Left lung (tissue), 10 donors: ENCODE measurements around the gene ANXA3. TPM values are rescaled to one million over a fixed set of nuclear protein-coding genes. Genes with fewer than 3 reads are reported as not detected.

Experiments
- ATAC-seq: fragments of 200-7000 bp; cut with Tn5 transposase; one replicate; pipeline ENCODE4 v1.9.1; 2020; ENCODE audit warnings: moderate library complexity
- DNase-seq, 4 donors: peaks; one replicate each; pipeline ENCODE4 v3.0.0-alpha.2; 2013 to 2020
- H3K27ac ChIP-seq, 2 donors: fragments of 200-600 bp; sonication (generic) in 1 of 2; one replicate each; pipeline versions ENCODE4 v1.5.0 to v1.8.0; 2020 to 2021
- H3K27me3 ChIP-seq, 2 donors: fragments of 200-600 bp; sonication (generic) in 1 of 2; one replicate each; pipeline versions ENCODE4 v1.5.0 to v1.8.0; 2020 to 2021
- H3K36me3 ChIP-seq, 2 donors: fragments of 200-600 bp; sonication (generic) in 1 of 2; one replicate each; pipeline versions ENCODE4 v1.5.0 to v1.8.0; 2020 to 2021
- H3K4me1 ChIP-seq, 2 donors: fragments of 200-600 bp; one replicate each; pipeline ENCODE4 v1.8.0; 2021
- H3K4me3 ChIP-seq, 2 donors: fragments of 200-600 bp; sonication (generic) in 1 of 2; one replicate each; pipeline versions ENCODE4 v1.5.0 to v1.8.0; 2020 to 2021; ENCODE audit warnings: mild to moderate bottlenecking in 1 of 2
- H3K9me3 ChIP-seq, 2 donors: fragments of 200-600 bp; sonication (generic) in 1 of 2; one replicate each; pipeline versions ENCODE4 v1.5.0 to v1.8.0; 2020 to 2021
- intact Hi-C, 2 donors: fragments of 100-400 bp; cut with DNase I; formaldehyde crosslinking; loops; one replicate each; pipeline versions ENCODE4 v1.11.2 to v1.14.2; 2022
- polyA plus RNA-seq, 6 donors: library from polyadenylated mRNA; unstranded; fragments of 120-200 nt; gene quantifications; one replicate each; pipeline ENCODE4 v1.2.1, GENCODE V29; 2013; ENCODE audit not compliant: insufficient read length in 6 of 6
- total RNA-seq, 2 donors: library from RNA; stranded (reverse); fragmentation: NEBNext Ultra II Directional; extraction: Animal tissue kit (Norgen Biotek cat#: 25700); gene quantifications; one replicate each; pipeline ENCODE4 v1.2.1, GENCODE V29; 2021
- TF ChIP-seq, protein P1 (sequence below), 2 donors: fragments of 200-600 bp; sonication (generic) in 1 of 2; IDR thresholded peaks; one replicate each; pipeline versions ENCODE4 v1.5.0 to v1.8.0; 2021; ENCODE audit warnings: antibody characterized with exemption in 2 of 2
- donor health status: DM: no; HTN: yes; CAD: no.
- donor health status: DM: no; HTN: no; CAD: no.

Gene ANXA3
- total and polyA plus RNA-seq, 8 donors = 70.4 to 159 (median 112) TPM

DNA sequence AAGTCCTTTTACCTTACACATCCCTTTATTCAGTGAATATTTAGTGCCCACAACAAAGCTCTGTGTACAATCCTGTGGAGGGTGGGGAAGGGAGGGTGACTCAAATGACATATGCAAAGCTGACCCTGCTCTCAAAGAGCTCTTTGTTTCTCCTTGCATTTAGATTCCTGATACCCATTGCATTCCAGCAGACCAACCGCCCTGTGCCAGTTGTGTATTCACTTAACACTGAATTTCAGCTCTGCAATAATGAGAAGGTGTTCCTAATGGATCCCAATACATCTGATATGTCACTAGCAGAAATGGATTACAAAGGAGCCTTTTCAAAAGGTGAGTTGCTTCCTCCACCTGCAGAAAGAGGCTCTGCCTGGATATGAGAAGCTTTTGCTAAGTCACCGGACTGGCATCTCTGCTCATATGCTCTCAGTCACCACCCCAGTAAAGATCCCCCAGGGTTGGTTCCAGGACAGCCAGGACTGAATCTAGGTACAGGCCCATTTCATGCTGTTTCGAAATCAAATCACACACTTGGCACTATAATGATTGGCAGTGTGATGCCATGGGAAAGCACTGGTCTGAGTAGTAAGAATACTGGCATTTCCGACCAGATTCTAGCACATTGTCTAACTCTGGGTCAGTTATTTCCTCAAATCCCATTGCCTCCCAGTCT is 17.1 kb upstream of the ANXA3 start:
- Histone ChIP-seq H3K4me3 (no peak overlapping the region), H3K36me3 (no peaks in the 10 kb centered on the region), H3K27me3 (no peaks in the 10 kb centered on the region), H3K4me1 (no peaks in the 10 kb centered on the region), H3K9me3 (no peaks in the 10 kb centered on the region), H3K27ac (peak overlapping the region in 1 of 2 donors; percentile 60)
- no peak for DNase-seq
- ATAC-seq = no peak
- TF ChIP-seq, protein P1, sequence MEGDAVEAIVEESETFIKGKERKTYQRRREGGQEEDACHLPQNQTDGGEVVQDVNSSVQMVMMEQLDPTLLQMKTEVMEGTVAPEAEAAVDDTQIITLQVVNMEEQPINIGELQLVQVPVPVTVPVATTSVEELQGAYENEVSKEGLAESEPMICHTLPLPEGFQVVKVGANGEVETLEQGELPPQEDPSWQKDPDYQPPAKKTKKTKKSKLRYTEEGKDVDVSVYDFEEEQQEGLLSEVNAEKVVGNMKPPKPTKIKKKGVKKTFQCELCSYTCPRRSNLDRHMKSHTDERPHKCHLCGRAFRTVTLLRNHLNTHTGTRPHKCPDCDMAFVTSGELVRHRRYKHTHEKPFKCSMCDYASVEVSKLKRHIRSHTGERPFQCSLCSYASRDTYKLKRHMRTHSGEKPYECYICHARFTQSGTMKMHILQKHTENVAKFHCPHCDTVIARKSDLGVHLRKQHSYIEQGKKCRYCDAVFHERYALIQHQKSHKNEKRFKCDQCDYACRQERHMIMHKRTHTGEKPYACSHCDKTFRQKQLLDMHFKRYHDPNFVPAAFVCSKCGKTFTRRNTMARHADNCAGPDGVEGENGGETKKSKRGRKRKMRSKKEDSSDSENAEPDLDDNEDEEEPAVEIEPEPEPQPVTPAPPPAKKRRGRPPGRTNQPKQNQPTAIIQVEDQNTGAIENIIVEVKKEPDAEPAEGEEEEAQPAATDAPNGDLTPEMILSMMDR (IDR thresholded peaks at IDR 0.05) = no peak
- intact Hi-C loops = no loop called here

DNA sequence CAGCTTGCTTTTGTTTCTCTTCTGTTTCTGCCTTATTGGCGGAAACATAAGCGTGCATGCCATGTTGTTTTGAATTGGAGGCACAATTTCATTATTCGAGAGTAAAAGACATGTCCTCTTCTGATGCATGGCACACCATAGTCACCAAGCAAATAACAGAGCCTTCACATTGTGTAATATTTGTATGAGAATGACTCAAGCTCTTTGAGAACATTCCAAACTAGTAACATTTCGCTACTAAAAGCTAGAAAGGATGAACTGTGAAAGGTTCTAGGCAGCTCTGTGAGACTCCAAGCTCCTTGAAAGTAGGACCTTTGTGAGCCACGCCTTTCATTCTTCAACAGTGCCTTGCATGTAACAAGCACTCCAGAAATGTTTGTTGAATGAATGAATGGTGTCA is 9.2 kb upstream of the ANXA3 start:
- ATAC-seq (peak; percentile 75), DNase-seq (no peak)
- no peak overlapping the region for H3K27ac ChIP-seq
- no peaks in the 10 kb centered on the region for H3K27me3 ChIP-seq
- TF ChIP-seq, protein P1 (IDR thresholded peaks at IDR 0.05) = no peak
- H3K4me3 ChIP-seq = no peak overlapping the region
- H3K36me3 ChIP-seq = no peaks in the 10 kb centered on the region
- no peaks in the 10 kb centered on the region for H3K9me3 ChIP-seq
- peaks cover 0 to 4% of the 10 kb centered on the region in 2 donors for H3K4me1 ChIP-seq
- intact Hi-C loops = no loop called here

DNA sequence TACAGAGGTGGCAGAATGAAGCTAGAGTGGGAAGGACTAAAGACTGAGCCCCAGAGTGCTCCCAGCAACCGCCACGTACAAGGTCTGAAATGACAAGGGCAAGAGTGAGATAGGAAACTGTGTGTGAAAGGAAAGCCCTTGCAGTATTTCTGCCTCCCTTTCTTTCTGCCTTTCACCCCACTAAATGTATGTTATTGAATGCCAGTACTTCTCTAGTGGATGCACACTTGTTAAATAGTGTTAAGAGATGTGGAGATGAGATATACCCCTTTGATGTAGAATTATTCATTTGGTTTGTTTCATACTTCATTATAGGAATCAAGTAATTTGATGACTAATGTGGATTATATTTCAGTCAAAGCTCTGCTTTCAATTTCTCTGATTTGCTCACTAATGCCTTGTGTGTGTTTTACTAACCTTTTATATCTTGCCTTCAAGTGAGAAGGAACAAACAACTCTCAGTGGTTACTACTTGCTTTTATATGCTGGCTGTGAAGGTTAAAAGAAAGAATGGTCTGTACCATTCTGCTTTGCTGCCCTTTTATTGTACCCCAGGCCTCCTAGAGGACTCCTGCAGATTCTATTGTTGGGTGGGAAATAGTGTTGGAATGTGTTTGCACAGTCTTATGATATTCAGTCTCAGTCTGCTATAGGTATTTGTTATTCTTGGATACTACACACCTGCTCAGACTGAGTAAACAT is 8.0 kb upstream of the ANXA3 start:
- intact Hi-C loops = no loop called here
- H3K9me3 ChIP-seq = no peaks in the 10 kb centered on the region
- no peak overlapping the region for H3K27ac ChIP-seq
- ATAC-seq (peak; percentile 52), DNase-seq (no peak)
- H3K36me3 ChIP-seq = no peaks in the 10 kb centered on the region
- no peak overlapping the region for H3K4me3 ChIP-seq
- H3K4me1 ChIP-seq = peaks cover 0 to 4% of the 10 kb centered on the region in 2 donors
- H3K27me3 ChIP-seq = no peaks in the 10 kb centered on the region
- TF ChIP-seq, protein P1 (IDR thresholded peaks at IDR 0.05) = no peak

DNA sequence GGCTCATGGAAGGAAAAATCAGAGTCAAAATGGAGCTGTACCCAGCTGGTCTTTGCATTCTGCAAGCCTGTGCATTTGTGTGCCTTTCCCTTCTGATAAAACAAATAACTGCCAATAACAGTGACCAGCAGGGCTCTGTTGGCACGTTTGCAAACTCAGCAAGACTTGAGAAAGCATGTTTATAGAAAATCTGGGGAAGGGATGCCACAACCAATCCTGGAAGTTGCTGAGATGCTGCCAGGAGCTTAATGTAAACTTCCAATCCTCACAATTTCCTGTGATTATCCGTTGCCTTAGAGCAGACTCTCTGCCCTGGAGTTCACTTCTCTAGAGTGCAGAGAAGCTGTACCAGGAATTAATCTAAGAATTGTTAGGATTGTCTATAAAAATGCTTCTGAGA is 6.9 kb upstream of the ANXA3 start:
- no peak for DNase-seq
- Histone ChIP-seq H3K4me1 (peaks cover 0 to 4% of the 10 kb centered on the region in 2 donors), H3K36me3 (no peaks in the 10 kb centered on the region), H3K9me3 (no peaks in the 10 kb centered on the region), H3K27ac (no peak overlapping the region), H3K27me3 (no peaks in the 10 kb centered on the region), H3K4me3 (no peak overlapping the region)
- intact Hi-C loops = no loop called here
- TF ChIP-seq, protein P1 (IDR thresholded peaks at IDR 0.05) = no peak
- ATAC-seq = no peak
